Prostate gland (tissue), 2 donors: Measurements from ENCODE around the gene MCF2. TPM values are rescaled to one million over a fixed set of nuclear protein-coding genes. Genes with fewer than 3 reads are reported as not detected.

Experiments used
- DNase-seq: peaks from one replicate; pipeline ENCODE4 v3.0.0-alpha.2; 2019; ENCODE audit warnings: low spot score
- H3K27ac ChIP-seq, 2 donors: fragments of 200-600 bp; sonication (generic); 2 replicates each; pipeline ENCODE4 v1.5.1; 2017 to 2019
- H3K27me3 ChIP-seq: fragments of 200-600 bp; sonication (generic); replicated peaks from 2 replicates; pipeline ENCODE4 v1.5.1; 2019; ENCODE audit not compliant: insufficient read depth
- H3K36me3 ChIP-seq, 2 donors: fragments of 200-600 bp; sonication (generic); 1 replicate in 1 of 2; 2 replicates in 1 of 2; pipeline versions ENCODE4 v1.5.1 to v1.8.1; 2017 to 2019
- H3K4me1 ChIP-seq: fragments of 200-600 bp; sonication (generic); replicated peaks from 2 replicates; pipeline ENCODE4 v1.5.1; 2019
- H3K4me3 ChIP-seq, 2 donors: fragments of 200-600 bp; sonication (generic); 2 replicates each; pipeline ENCODE4 v1.5.1; 2017 to 2019
- H3K9me3 ChIP-seq: fragments of 200-600 bp; sonication (generic); 2 replicates; pipeline ENCODE4 v1.5.1; 2017
- CTCF ChIP-seq, 4 experiments: fragments of 200-600 bp in 2 of 4; fragments of 450-650 bp in 2 of 4; sonication (generic) in 2 of 4; IDR thresholded peaks; 1 replicate in 3 of 4; 2 replicates in 1 of 4; pipeline ENCODE4 v1.5.1; 2016 to 2019; ENCODE audit warnings: antibody characterized with exemption in 4 of 4, mild to moderate bottlenecking in 2 of 4, moderate library complexity in 2 of 4
- POLR2A ChIP-seq: fragments of 450-650 bp; IDR thresholded peaks from one replicate; pipeline ENCODE4 v1.6.1; 2016; ENCODE audit warnings: antibody characterized with exemption, mild to moderate bottlenecking
- POLR2AphosphoS5 ChIP-seq: sonication (generic); formaldehyde crosslinking; IDR thresholded peaks from one replicate; pipeline ENCODE4 v1.6.1; 2017; ENCODE audit warnings: antibody characterized with exemption
- WGBS: methylation state at CpG from one replicate; pipeline ENCODE4 v1.1.5; 2018; 5-methylcytosine and 5-hydroxymethylcytosine counted together
- intact Hi-C: fragments of 100-400 bp; cut with DNase I; formaldehyde crosslinking; loops from one replicate; pipeline ENCODE4 v1.14.2; 2022
- total RNA-seq, 2 donors: library from RNA; depleted of rRNA; stranded (reverse); fragments of >200 nt; gene quantifications; one replicate each; pipeline ENCODE4 v1.1.0, GENCODE V29; 2016

Gene MCF2
- total RNA-seq, 2 donors from 2014 or later = 0.32 to 27.9 TPM

- intact Hi-C loops = no loop called here
- 88% methylated on average over 1 of the region's 1 CpG for WGBS
- Histone ChIP-seq H3K9me3 (no peaks in the 10 kb centered on the region), H3K4me3 (no peak overlapping the region), H3K36me3 (no peaks in the 10 kb centered on the region), H3K27ac (no peak overlapping the region), H3K27me3 (no peaks in the 10 kb centered on the region), H3K4me1 (no peaks in the 10 kb centered on the region)
- TF ChIP-seq CTCF (IDR thresholded peaks at IDR 0.05) = no peak
- TF ChIP-seq POLR2AphosphoS5 = no peak
- no peak for TF ChIP-seq POLR2A
- DNase-seq = no peak
These were observed 28.2 kb upstream of the MCF2 start for GRCh38 chrX:139736151-139736550.

- no peak overlapping the region for H3K4me3 ChIP-seq
- DNase-seq = no peak
- no peak for TF ChIP-seq POLR2A
- H3K36me3 ChIP-seq = no peaks in the 10 kb centered on the region
- no peaks in the 10 kb centered on the region for H3K9me3 ChIP-seq
- WGBS = 100% methylated on average over 1 of the region's 1 CpG
- no peak overlapping the region for H3K27ac ChIP-seq
- intact Hi-C loops = no loop called here
- H3K4me1 ChIP-seq = no peaks in the 10 kb centered on the region
- no peaks in the 10 kb centered on the region for H3K27me3 ChIP-seq
These were observed 27.0 kb upstream of the MCF2 start for GRCh38 chrX:139734996-139735395.

GRCh38 chrX:139725720-139726119 lies 17.8 kb upstream of the MCF2 start:
- Histone ChIP-seq H3K4me1 (no peaks in the 10 kb centered on the region), H3K4me3 (no peak overlapping the region), H3K27ac (no peak overlapping the region), H3K27me3 (no peaks in the 10 kb centered on the region), H3K36me3 (no peaks in the 10 kb centered on the region), H3K9me3 (no peaks in the 10 kb centered on the region)
- intact Hi-C loops = no loop called here
- DNase-seq = no peak
- WGBS = 89% methylated on average over 1 of the region's 1 CpG
- TF ChIP-seq POLR2AphosphoS5 (no peak), POLR2A (no peak), CTCF (IDR thresholded peaks at IDR 0.05) (no peak)

GRCh38 chrX:139724626-139725025 lies 16.7 kb upstream of the MCF2 start:
- H3K9me3 ChIP-seq = no peaks in the 10 kb centered on the region
- TF ChIP-seq POLR2AphosphoS5 (no peak), CTCF (IDR thresholded peaks at IDR 0.05) (no peak), POLR2A (no peak)
- H3K4me3 ChIP-seq = no peak overlapping the region
- intact Hi-C loops = no loop called here
- H3K27me3 ChIP-seq = no peaks in the 10 kb centered on the region
- no peak for DNase-seq
- no peaks in the 10 kb centered on the region for H3K36me3 ChIP-seq
- no peak overlapping the region for H3K27ac ChIP-seq
- WGBS = 87% methylated on average over 2 of the region's 2 CpGs
- H3K4me1 ChIP-seq = no peaks in the 10 kb centered on the region

- Histone ChIP-seq H3K36me3 (no peaks in the 10 kb centered on the region), H3K4me1 (no peaks in the 10 kb centered on the region), H3K27me3 (no peaks in the 10 kb centered on the region), H3K27ac (no peak overlapping the region), H3K4me3 (no peak overlapping the region), H3K9me3 (no peaks in the 10 kb centered on the region)
- intact Hi-C loops = no loop called here
- TF ChIP-seq POLR2A = no peak
- TF ChIP-seq POLR2AphosphoS5 = no peak
- TF ChIP-seq CTCF (IDR thresholded peaks at IDR 0.05) = no peak
- WGBS = 86% methylated on average over 6 of the region's 6 CpGs
- DNase-seq = no peak
These were observed 13.0 kb upstream of the MCF2 start for GRCh38 chrX:139720979-139721378.
